SK-N-SH (cell line): ENCODE measurements around the gene MGAT5B.

Experiments used
- CHD2 ChIP-seq: fragments of 150-350 bp; IDR thresholded peaks from 2 replicates; pipeline ENCODE4 v1.6.1; 2018; ENCODE audit warnings: low read length; ENCODE audit not compliant: partially characterized antibody
- EZH2phosphoT487 ChIP-seq: fragments of 200-600 bp; sonication (generic); IDR thresholded peaks from 2 replicates; pipeline ENCODE4 v1.6.1; 2017; ENCODE audit warnings: low read depth, mixed run types, mild to moderate bottlenecking, antibody characterized with exemption, moderate library complexity, borderline replicate concordance
- GABPA ChIP-seq: IDR thresholded peaks from 2 replicates; pipeline ENCODE4 v1.4.0; 2012; ENCODE audit warnings: low read depth, mild to moderate bottlenecking
- JUND ChIP-seq: IDR thresholded peaks from 2 replicates; pipeline ENCODE4 v1.4.0; 2012
- POLR2AphosphoS5 ChIP-seq: IDR thresholded peaks from 2 replicates; pipeline ENCODE4 v1.6.1; 2012; ENCODE audit warnings: low read depth, low read length
- RAD21 ChIP-seq: IDR thresholded peaks from 2 replicates; pipeline ENCODE4 v1.6.1; 2012; ENCODE audit warnings: mild to moderate bottlenecking, low read length
- RCOR1 ChIP-seq: fragments of 150-350 bp; IDR thresholded peaks from 2 replicates; pipeline ENCODE4 v1.6.1; 2017; ENCODE audit warnings: antibody characterized with exemption, low read length
- REST ChIP-seq: IDR thresholded peaks from 2 replicates; pipeline ENCODE4 v1.6.1; 2012; ENCODE audit warnings: mild to moderate bottlenecking, low read depth, low read length, moderate library complexity
- RXRA ChIP-seq: IDR thresholded peaks from 2 replicates; pipeline ENCODE4 v1.4.0; 2012; ENCODE audit warnings: low read depth, mild to moderate bottlenecking, borderline replicate concordance
- SIN3A ChIP-seq: IDR thresholded peaks from 2 replicates; pipeline ENCODE4 v1.6.1; 2012; ENCODE audit warnings: low read depth, mild to moderate bottlenecking, low read length, moderate library complexity, borderline replicate concordance
- TEAD4 ChIP-seq: IDR thresholded peaks from 2 replicates; pipeline ENCODE4 v1.4.0; 2012; ENCODE audit warnings: mild to moderate bottlenecking, borderline replicate concordance; ENCODE audit not compliant: insufficient read depth
- TF ChIP-seq, protein P1 (sequence below): fragments of 200-600 bp; sonication (generic); IDR thresholded peaks from 2 replicates; pipeline ENCODE4 v1.6.1; 2017; ENCODE audit warnings: antibody characterized with exemption, mild to moderate bottlenecking, moderate library complexity
- TF ChIP-seq, protein P2 (sequence below): IDR thresholded peaks from 2 replicates; pipeline ENCODE4; 2012
- TF ChIP-seq, protein P3 (sequence below): fragments of 150-350 bp; IDR thresholded peaks from 2 replicates; pipeline ENCODE4 v1.6.1; 2017; ENCODE audit warnings: antibody characterized with exemption, low read length, low read depth, borderline replicate concordance

GRCh38 chr17:76998839-76999238 is 130.6 kb downstream of the MGAT5B start:
- TF ChIP-seq, protein P1, sequence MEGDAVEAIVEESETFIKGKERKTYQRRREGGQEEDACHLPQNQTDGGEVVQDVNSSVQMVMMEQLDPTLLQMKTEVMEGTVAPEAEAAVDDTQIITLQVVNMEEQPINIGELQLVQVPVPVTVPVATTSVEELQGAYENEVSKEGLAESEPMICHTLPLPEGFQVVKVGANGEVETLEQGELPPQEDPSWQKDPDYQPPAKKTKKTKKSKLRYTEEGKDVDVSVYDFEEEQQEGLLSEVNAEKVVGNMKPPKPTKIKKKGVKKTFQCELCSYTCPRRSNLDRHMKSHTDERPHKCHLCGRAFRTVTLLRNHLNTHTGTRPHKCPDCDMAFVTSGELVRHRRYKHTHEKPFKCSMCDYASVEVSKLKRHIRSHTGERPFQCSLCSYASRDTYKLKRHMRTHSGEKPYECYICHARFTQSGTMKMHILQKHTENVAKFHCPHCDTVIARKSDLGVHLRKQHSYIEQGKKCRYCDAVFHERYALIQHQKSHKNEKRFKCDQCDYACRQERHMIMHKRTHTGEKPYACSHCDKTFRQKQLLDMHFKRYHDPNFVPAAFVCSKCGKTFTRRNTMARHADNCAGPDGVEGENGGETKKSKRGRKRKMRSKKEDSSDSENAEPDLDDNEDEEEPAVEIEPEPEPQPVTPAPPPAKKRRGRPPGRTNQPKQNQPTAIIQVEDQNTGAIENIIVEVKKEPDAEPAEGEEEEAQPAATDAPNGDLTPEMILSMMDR: no peak
- no peak for TF ChIP-seq JUND
- no peak for TF ChIP-seq CHD2
- TF ChIP-seq, protein P2, sequence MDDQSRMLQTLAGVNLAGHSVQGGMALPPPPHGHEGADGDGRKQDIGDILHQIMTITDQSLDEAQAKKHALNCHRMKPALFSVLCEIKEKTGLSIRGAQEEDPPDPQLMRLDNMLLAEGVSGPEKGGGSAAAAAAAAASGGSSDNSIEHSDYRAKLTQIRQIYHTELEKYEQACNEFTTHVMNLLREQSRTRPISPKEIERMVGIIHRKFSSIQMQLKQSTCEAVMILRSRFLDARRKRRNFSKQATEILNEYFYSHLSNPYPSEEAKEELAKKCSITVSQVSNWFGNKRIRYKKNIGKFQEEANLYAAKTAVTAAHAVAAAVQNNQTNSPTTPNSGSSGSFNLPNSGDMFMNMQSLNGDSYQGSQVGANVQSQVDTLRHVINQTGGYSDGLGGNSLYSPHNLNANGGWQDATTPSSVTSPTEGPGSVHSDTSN: no peak
- no peak for TF ChIP-seq REST
- no peak for TF ChIP-seq EZH2phosphoT487
- TF ChIP-seq, protein P3, sequence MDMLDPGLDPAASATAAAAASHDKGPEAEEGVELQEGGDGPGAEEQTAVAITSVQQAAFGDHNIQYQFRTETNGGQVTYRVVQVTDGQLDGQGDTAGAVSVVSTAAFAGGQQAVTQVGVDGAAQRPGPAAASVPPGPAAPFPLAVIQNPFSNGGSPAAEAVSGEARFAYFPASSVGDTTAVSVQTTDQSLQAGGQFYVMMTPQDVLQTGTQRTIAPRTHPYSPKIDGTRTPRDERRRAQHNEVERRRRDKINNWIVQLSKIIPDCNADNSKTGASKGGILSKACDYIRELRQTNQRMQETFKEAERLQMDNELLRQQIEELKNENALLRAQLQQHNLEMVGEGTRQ: no peak
- TF ChIP-seq POLR2AphosphoS5: no peak
- TF ChIP-seq RCOR1: no peak
- no peak for TF ChIP-seq RAD21
- TF ChIP-seq GABPA: no peak
- TF ChIP-seq RXRA: no peak
- TF ChIP-seq SIN3A: no peak
- TF ChIP-seq TEAD4: no peak
